GM12878 (cell line): ENCODE data around the gene KAZN. TPM values are rescaled to one million over a fixed set of nuclear protein-coding genes. Genes with fewer than 3 reads are reported as not detected.

Experiments used
- ATAC-seq: fragments of 200-7000 bp; cut with Tn5 transposase; 3 replicates; pipeline ENCODE4 v1.9.1; 2020; ENCODE audit warnings: mild to moderate bottlenecking, moderate library complexity
- BruUV-seq: library from RNA; stranded (reverse); fragments of 400-500 nt; replicated peaks from 2 replicates; lab custom pipeline; 2021; lab: Mats Ljungman, UMichigan
- CTCF ChIA-PET: fragments of 300-600 bp; sonication (Branson Sonifier 250); formaldehyde crosslinking; extraction: SDS; loops from one replicate; lab custom pipeline; 2021; ENCODE audit warnings: inconsistent platforms; lab: Yijun Ruan, JAX
- POLR2A ChIA-PET: fragments of 350-600 bp; formaldehyde crosslinking; extraction: SDS; loops from one replicate; lab custom pipeline; 2021; ENCODE audit warnings: inconsistent platforms; lab: Charles Lee
- RAD21 ChIA-PET: fragments of 300-600 bp; sonication (Branson Sonifier 250); formaldehyde crosslinking; loops from one replicate; lab custom pipeline; 2023; ENCODE audit warnings: antibody characterized with exemption; ENCODE audit not compliant: unreplicated experiment; lab: Charles Lee
- SMC1A ChIA-PET: fragments of 300-600 bp; sonication (Branson Sonifier 250); formaldehyde crosslinking; loops from one replicate; lab custom pipeline; 2023; ENCODE audit not compliant: unreplicated experiment, uncharacterized antibody; lab: Charles Lee
- DNase-seq: peaks from one replicate; pipeline ENCODE4 v3.0.0-alpha.2; 2011; ENCODE audit warnings: low read depth, low spot score
- FAIRE-seq: peaks from 3 replicates; lab custom pipeline; 2011; peaks lifted over from hg19 to GRCh38; lab: Jason Lieb, UNC
- H2AFZ ChIP-seq: 2 replicates; pipeline ENCODE4 v1.6.0; 2011; ENCODE audit warnings: low read depth, low read length, control low read depth; ENCODE audit not compliant: control insufficient read depth
- H3K27ac ChIP-seq: 2 replicates; pipeline ENCODE4 v1.5.1; 2011; ENCODE audit warnings: control low read depth; ENCODE audit not compliant: control insufficient read depth, insufficient read depth
- H3K27me3 ChIP-seq, 2 experiments: replicated peaks in 1 of 2; 2 replicates each; pipeline versions ENCODE4 v1.6.0 to v1.6.1; 2011; ENCODE audit warnings: low read length in 1 of 2; ENCODE audit not compliant: control insufficient read depth in 2 of 2, insufficient read depth in 2 of 2
- H3K36me3 ChIP-seq, 2 experiments: 2 replicates each; pipeline ENCODE4 v1.5.1; 2011; ENCODE audit warnings: low read length in 1 of 2; ENCODE audit not compliant: control insufficient read depth in 2 of 2, insufficient read depth in 2 of 2
- H3K4me1 ChIP-seq: 2 replicates; pipeline ENCODE4 v1.6.1; 2011; ENCODE audit warnings: mild to moderate bottlenecking, low read length, moderate library complexity, mixed read lengths; ENCODE audit not compliant: control insufficient read depth, insufficient read depth
- H3K4me2 ChIP-seq: 2 replicates; pipeline ENCODE4 v1.6.0; 2011; ENCODE audit warnings: control low read depth; ENCODE audit not compliant: control insufficient read depth, insufficient read depth
- H3K4me3 ChIP-seq: fragments of 200-600 bp; sonication (generic); 2 replicates; pipeline ENCODE4 v1.5.1; 2016
- H3K79me2 ChIP-seq: 2 replicates; pipeline ENCODE4 v1.6.0; 2011; ENCODE audit warnings: low read length; ENCODE audit not compliant: control insufficient read depth, insufficient read depth
- H3K9ac ChIP-seq: 2 replicates; pipeline ENCODE4 v1.8.0; 2011; ENCODE audit warnings: low read length, control low read depth, mixed read lengths; ENCODE audit not compliant: control insufficient read depth, insufficient read depth
- H3K9me3 ChIP-seq: replicated peaks from 3 replicates; pipeline ENCODE4 v1.5.1; 2011; ENCODE audit warnings: mild to moderate bottlenecking, low read length; ENCODE audit not compliant: control insufficient read depth, insufficient read depth
- H4K20me1 ChIP-seq: 2 replicates; pipeline ENCODE4 v1.6.0; 2011; ENCODE audit not compliant: control insufficient read depth, insufficient read depth
- ETV6 ChIP-seq, 2 experiments: fragments of 450-650 bp in 1 of 2; IDR thresholded peaks in 1 of 2; conservative IDR thresholded peaks in 1 of 2; 2 replicates each; pipeline ENCODE4 v1.6.1; 2014; ENCODE audit warnings: antibody characterized with exemption in 1 of 2, borderline replicate concordance in 1 of 2, low read depth in 1 of 2, mild to moderate bottlenecking in 1 of 2, moderate library complexity in 1 of 2
- LARP7 ChIP-seq: fragments of 450-650 bp; IDR thresholded peaks from 2 replicates; pipeline ENCODE4 v1.6.1; 2017; ENCODE audit warnings: mild to moderate bottlenecking
- MYB ChIP-seq: fragments of 150-350 bp; IDR thresholded peaks from 2 replicates; pipeline ENCODE4 v1.6.1; 2014; ENCODE audit warnings: mild to moderate bottlenecking, low read depth, low read length, borderline replicate concordance
- RELA ChIP-seq: fragments of 450-650 bp; IDR thresholded peaks from 2 replicates; pipeline ENCODE4 v1.8.0; 2014; ENCODE audit warnings: borderline replicate concordance; ENCODE audit not compliant: partially characterized antibody
- SUPT20H ChIP-seq: IDR thresholded peaks from 2 replicates; pipeline ENCODE4 v1.6.1; 2011; ENCODE audit warnings: low read depth, mild to moderate bottlenecking, low read length, moderate library complexity, borderline replicate concordance; ENCODE audit not compliant: control insufficient read depth
- TCF7 ChIP-seq: IDR thresholded peaks from 2 replicates; pipeline ENCODE4 v1.6.1; 2014; ENCODE audit warnings: antibody characterized with exemption, borderline replicate concordance
- ZBTB40 ChIP-seq: fragments of 450-650 bp; IDR thresholded peaks from 2 replicates; pipeline ENCODE4 v1.6.1; 2016; ENCODE audit warnings: mild to moderate bottlenecking, moderate library complexity, borderline replicate concordance
- WGBS: methylation state at CpG from one replicate; pipeline ENCODE4 v1.1.6; 2016; ENCODE audit warnings: low lambda C conversion rate; ENCODE audit not compliant: insufficient replicate concordance, insufficient coverage; ENCODE audit errors: missing lambda C conversion rate; 5-methylcytosine and 5-hydroxymethylcytosine counted together
- in situ Hi-C: fragments of 300-500 bp; cut with MboI; formaldehyde crosslinking; loops from 9 replicates; pipeline ENCODE4 v1.14.3; 2018; ENCODE audit warnings: mixed read lengths
- intact Hi-C: fragments of 100-400 bp; cut with micrococcal nuclease; formaldehyde crosslinking; loops from one replicate; pipeline ENCODE4 v1.14.2; 2022; ENCODE audit not compliant: unreplicated experiment
- polyA plus RNA-seq, 11 experiments: library from polyadenylated mRNA; depleted of rRNA in 4 of 11; unstranded in 6 of 11; stranded (reverse) in 5 of 11; fragments of >200 nt; fragmentation: Nextera tagmentation in 4 of 11; fragmentation: Illumina TruSeq in 1 of 11; extraction: Ambion mirVana in 4 of 11; extraction: Trizol in 1 of 11; gene quantifications; 1 replicate in 1 of 11; 2 replicates in 10 of 11; pipeline versions ENCODE4 v1.2.1 to v1.2.3, GENCODE V29; 2011 to 2016; ENCODE audit warnings: inconsistent platforms in 2 of 11, missing spikeins in 2 of 11, low read depth in 1 of 11
- total RNA-seq, 4 experiments: library from RNA; depleted of rRNA in 3 of 4; stranded (reverse); fragments of >200 nt in 3 of 4; fragmentation: Illumina TruSeq in 1 of 4; extraction: Trizol in 1 of 4; gene quantifications; 2 replicates each; pipeline versions ENCODE4 v1.2.1 to v1.2.3, GENCODE V29; 2013 to 2021
- TF ChIP-seq, protein P1 (sequence below): IDR thresholded peaks from 2 replicates; pipeline ENCODE4 v1.6.1; 2011; ENCODE audit warnings: low read depth, low read length, improper control_type of control experiment, borderline replicate concordance

Gene KAZN
- total and polyA plus RNA-seq, 10 of the 15 experiments (the other 5 are each of a cell fraction or from before 2014, with no cell fraction given), result 0.72 to 4.0 (median 1.2) TPM

DNA sequence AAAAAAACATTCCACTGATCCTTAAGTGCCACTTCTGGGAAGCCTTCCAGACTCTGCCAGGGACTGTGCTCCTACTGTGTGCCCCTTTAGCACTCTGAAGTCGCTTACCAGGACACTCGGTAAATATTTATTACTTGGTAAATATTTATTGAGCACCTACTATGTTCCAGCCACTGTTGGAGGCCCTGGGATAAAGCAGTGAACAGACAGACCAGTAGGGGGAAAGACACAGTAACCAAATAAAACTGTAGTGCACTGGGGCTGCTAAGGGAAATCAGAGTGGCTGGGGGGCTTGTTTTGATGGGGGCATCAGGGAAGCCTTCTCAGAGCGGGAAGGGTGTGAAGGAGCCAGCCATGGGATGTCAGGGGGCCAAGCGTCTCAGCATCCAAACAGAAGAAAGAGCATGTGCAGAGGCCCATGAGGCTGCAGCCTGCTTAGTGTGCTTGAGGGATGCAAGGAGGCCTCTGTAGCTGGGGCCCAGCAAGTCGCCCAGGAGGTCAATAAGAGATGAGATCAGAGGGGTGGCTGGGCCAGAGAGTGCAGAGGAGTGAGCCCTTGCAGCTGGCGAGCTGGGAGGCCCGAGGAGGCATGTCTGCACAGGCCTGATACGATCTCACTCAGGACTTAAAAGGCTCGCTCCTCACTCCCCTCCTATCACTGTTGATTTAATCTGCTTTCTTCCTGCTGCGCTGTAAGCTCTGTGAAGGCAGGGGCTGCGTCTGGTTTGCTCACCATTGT lies 28.6 kb downstream of the KAZN start:
- SMC1A ChIA-PET, result no interaction called here
- in situ Hi-C loops (no loop called here), intact Hi-C loops (no loop called here)
- no peak overlapping the region for H3K4me2 ChIP-seq
- H4K20me1 ChIP-seq, result no peaks in the 10 kb centered on the region
- FAIRE-seq, result no peak
- H3K9ac ChIP-seq, result no peak overlapping the region
- H2AFZ ChIP-seq, result no peak overlapping the region
- CTCF ChIA-PET, result interaction anchor here (0.7 kb wide), 1 partner anchor 105 kb away, joined by 3 read pairs; no protein-coding TSS in a partner anchor
- no peaks in the 10 kb centered on the region for H3K36me3 ChIP-seq
- no TSS peak for BruUV-seq
- ATAC-seq, result no peak; the same call in 2 of the 3 replicates
- TF ChIP-seq TCF7, result no peak
- TF ChIP-seq RELA, result no peak
- no peak for TF ChIP-seq ZBTB40
- TF ChIP-seq MYB, result no peak
- TF ChIP-seq, protein P1, sequence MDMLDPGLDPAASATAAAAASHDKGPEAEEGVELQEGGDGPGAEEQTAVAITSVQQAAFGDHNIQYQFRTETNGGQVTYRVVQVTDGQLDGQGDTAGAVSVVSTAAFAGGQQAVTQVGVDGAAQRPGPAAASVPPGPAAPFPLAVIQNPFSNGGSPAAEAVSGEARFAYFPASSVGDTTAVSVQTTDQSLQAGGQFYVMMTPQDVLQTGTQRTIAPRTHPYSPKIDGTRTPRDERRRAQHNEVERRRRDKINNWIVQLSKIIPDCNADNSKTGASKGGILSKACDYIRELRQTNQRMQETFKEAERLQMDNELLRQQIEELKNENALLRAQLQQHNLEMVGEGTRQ, result no peak
- TF ChIP-seq ETV6 (conservative IDR thresholded peaks at IDR 0.05 in 1 of 2, IDR thresholded peaks at IDR 0.05 in 1 of 2; ENCODE audit: borderline replicate concordance in 1 of 2, low read depth in 1 of 2), result no peak
- no peak for TF ChIP-seq SUPT20H
- no peak for TF ChIP-seq LARP7
- no peak overlapping the region for H3K4me3 ChIP-seq
- no peak overlapping the region for H3K27ac ChIP-seq
- H3K9me3 ChIP-seq, result no peaks in the 10 kb centered on the region
- 20% methylated on average over 11 of the region's 11 CpGs for WGBS
- 0 out of 4 replicates have a peak, but pooled peaks cover 0 to 4% of the 10 kb centered on the region in 2 experiments for H3K27me3 ChIP-seq
- H3K79me2 ChIP-seq, result no peaks in the 10 kb centered on the region
- no peak for DNase-seq
- no peaks in the 10 kb centered on the region for H3K4me1 ChIP-seq
- RAD21 ChIA-PET, result no interaction called here
- POLR2A ChIA-PET, result no interaction called here
